AG10803 (cell line): ENCODE measurements around the gene CALCOCO1.
"Not testable (repeated sequence)": the region's sequence is repeated elsewhere in the genome, so short reads cannot be mapped to it uniquely, and the experiment has no call there.

Experiments
- DNase-seq: peaks from one replicate; pipeline ENCODE4 v3.0.0; 2010; ENCODE audit warnings: low read depth
- H3K4me3 ChIP-seq: 2 replicates; pipeline ENCODE4 v1.5.1; 2011; ENCODE audit warnings: mild to moderate bottlenecking, low read length, control low read depth
- TF ChIP-seq, protein P1 (sequence below): conservative IDR thresholded peaks from 2 replicates; pipeline ENCODE4 v1.5.1; 2011; ENCODE audit warnings: mild to moderate bottlenecking, low read length, control low read depth, inconsistent platforms

Gene CALCOCO1

DNA sequence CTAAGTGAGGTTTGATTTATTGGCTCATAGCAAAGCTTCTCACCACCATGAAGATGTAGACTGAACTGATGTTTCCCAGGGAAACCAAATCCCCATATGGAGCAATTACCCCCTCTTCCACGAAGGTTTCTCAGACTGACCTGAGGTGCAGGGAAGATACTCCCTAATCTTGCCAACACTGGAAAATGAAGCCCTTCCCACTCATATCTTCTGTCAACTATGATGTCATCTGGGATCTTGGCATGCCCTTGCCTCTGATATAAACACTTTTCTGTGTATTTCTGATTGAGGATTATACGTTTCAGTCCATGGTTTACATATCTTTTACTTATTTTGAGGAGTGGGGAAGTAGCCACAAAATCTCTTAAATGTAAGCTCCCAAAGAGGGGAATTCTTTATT is 38.6 kb upstream of the CALCOCO1 start:
- TF ChIP-seq, protein P1, sequence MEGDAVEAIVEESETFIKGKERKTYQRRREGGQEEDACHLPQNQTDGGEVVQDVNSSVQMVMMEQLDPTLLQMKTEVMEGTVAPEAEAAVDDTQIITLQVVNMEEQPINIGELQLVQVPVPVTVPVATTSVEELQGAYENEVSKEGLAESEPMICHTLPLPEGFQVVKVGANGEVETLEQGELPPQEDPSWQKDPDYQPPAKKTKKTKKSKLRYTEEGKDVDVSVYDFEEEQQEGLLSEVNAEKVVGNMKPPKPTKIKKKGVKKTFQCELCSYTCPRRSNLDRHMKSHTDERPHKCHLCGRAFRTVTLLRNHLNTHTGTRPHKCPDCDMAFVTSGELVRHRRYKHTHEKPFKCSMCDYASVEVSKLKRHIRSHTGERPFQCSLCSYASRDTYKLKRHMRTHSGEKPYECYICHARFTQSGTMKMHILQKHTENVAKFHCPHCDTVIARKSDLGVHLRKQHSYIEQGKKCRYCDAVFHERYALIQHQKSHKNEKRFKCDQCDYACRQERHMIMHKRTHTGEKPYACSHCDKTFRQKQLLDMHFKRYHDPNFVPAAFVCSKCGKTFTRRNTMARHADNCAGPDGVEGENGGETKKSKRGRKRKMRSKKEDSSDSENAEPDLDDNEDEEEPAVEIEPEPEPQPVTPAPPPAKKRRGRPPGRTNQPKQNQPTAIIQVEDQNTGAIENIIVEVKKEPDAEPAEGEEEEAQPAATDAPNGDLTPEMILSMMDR = no peak
- no peak overlapping the region for H3K4me3 ChIP-seq
- no peak for DNase-seq

DNA sequence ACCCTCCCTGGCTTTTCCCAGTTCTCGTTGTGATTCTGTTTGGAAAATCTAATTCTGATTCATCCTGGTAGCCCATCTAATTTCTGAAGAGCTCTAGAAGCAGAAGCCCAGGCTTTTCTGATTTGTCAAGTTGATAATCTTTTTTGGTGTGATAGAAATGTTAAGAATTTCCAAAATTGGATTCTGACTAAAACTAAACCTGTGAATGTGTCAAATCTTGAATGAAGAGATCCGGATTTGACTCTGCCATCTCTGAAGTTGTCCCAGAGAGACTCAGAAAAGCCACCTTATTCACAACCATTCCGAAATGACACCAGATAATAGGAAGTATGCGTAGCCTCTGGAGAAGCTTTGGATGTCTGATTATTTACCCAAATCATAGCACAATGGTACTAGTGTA is 37.4 kb upstream of the CALCOCO1 start:
- no peak overlapping the region for H3K4me3 ChIP-seq
- DNase-seq = no peak
- TF ChIP-seq, protein P1 = no peak

DNA sequence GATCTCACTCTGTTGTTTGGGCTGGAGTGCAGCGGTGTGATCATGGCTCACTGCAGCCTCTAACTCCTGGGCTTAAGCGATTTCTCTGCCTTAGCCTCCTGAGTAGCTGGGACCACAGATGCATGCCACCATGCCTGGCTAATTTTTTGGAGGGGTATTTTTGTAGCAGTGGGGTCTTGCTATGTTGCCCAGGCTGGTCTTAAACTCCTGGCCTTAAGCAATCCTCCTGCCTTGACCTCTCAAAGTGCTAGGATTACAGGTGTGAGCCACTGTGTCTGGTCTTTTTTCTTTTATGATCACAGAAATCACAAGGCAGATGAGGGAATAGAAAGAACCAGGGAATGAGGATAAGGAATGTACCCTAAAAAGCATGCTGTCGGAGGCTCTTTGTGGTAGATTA is 35.5 kb upstream of the CALCOCO1 start:
- DNase-seq = not testable (repeated sequence)

DNA sequence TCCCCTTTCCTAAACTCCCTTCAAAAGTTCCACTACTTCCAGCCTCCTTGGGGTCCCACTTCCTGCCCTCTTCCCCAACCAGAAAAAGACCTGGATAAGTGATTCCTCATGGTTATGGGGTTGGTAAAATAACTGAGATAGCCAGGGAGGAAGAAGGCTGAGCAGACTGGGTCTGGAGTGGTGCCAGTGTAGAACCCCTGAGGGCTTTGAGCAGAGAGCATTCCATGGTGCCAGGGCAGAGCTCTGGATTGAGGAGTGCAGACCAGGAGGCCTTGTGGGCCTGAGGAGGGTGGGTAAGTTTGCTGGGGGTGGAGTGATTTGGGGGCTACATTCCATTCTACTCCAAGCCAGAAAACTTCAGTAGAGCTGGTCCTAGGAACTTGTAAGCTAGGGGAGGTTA is 34.1 kb upstream of the CALCOCO1 start:
- TF ChIP-seq, protein P1 = no peak
- H3K4me3 ChIP-seq = no peak overlapping the region
- DNase-seq = no peak

More for the DNA sequence above, 35.5 kb upstream of the CALCOCO1 start:
- H3K4me3 ChIP-seq = not testable (repeated sequence)

DNA sequence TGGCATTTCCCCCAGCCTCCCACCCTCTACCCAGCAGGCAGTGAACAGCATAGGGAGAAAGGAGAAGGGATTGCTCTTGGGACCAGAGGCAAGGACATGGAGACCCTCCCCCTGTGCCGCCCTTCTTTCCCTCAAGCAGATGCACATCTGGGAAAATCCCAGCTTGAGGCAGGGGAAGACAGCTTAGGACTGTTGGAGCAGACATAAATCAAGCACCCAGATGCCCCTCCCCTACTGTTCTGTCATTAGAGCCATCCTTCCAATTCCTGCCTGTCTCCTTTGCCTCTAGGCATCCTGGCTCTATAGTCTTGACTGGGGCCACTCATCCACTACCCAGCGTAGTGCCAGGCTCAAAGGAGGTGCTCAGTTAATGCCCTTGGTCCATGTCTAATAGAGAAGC is 32.0 kb upstream of the CALCOCO1 start:
- H3K4me3 ChIP-seq = no peak overlapping the region
- no peak for DNase-seq
- TF ChIP-seq, protein P1 = no peak

DNA sequence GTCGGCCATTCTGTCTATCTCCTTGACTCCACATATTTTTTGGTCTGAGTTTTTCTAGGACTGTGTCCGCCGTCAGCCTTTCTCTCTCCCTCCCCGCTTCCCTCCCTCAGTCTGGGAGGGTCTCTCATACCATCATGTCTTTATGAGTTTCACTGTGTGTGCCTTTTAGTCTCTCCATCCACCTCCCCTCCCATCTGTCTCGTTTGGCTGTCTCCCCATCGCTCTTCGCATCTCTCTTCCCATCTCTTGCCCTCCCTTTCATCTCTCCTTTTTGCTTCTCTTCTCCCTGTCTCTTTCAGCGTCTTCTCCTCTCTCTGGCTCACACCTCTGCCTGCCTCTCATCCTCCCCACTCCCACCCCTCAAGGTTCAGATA is 31.5 kb upstream of the CALCOCO1 start:
- H3K4me3 ChIP-seq = no peak overlapping the region
- no peak for DNase-seq
- TF ChIP-seq, protein P1 = no peak

DNA sequence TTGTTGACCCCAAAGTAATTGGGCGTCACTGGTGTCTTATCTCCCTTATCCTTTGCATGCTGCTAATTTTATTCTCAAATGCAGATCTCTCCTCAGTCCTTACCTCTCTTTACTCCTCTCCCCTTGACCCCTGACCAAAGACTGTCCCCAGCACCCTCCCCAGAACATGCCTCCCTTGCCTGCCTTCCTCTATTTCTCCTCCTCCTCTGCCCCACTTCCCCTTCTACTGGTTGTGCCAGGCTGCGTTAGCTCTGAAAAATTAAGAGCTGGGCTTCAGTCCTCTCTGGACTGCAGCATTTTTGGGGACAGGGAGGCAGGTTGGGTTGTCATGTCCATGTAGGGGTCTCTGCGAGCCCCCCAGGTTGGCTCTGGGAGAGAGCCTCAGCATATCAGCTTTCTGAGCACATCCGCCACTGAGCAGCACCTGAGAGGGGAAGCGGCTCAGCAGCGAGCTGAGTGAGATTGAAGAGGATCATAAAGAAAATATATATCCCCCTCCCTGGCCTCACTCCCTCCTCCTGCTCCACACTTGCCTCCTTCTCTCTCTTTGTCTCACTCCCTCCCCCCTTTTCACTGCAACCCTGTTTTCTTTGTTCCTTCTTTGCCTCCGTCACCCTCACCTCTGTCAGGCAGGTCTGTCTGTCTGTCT is 31.0 kb upstream of the CALCOCO1 start:
- TF ChIP-seq, protein P1 = no peak
- no peak for DNase-seq
- H3K4me3 ChIP-seq = no peak overlapping the region
